Vagina (tissue), 2 donors: ENCODE data around the gene S100A5. TPM values are rescaled to one million over a fixed set of nuclear protein-coding genes. Genes with fewer than 3 reads are reported as not detected.

Source experiments
- DNase-seq, 2 donors: peaks; one replicate each; pipeline ENCODE4 v3.0.0-alpha.2; 2017; ENCODE audit errors: extremely low spot score in 2 of 2
- H3K27ac ChIP-seq: fragments of 200-600 bp; sonication (generic); one replicate; pipeline ENCODE4 v1.5.1; 2019
- H3K27me3 ChIP-seq: fragments of 200-600 bp; sonication (generic); one replicate; pipeline ENCODE4 v1.5.1; 2019
- H3K36me3 ChIP-seq, 2 donors: fragments of 200-600 bp; sonication (generic); one replicate each; pipeline ENCODE4 v1.5.1; 2017 to 2019
- H3K4me1 ChIP-seq: fragments of 200-600 bp; sonication (generic); one replicate; pipeline ENCODE4 v1.5.1; 2019
- H3K4me3 ChIP-seq, 2 donors: fragments of 200-600 bp; sonication (generic); 1 replicate in 1 of 2; 2 replicates in 1 of 2; pipeline ENCODE4 v1.5.1; 2016 to 2019
- H3K9me3 ChIP-seq: fragments of 200-600 bp; sonication (generic); one replicate; pipeline ENCODE4 v1.5.1; 2019
- CTCF ChIP-seq, 3 experiments: fragments of 450-650 bp in 2 of 3; fragments of 200-600 bp in 1 of 3; sonication (generic) in 1 of 3; IDR thresholded peaks; one replicate each; pipeline ENCODE4 v1.5.1; 2017 to 2019; ENCODE audit warnings: antibody characterized with exemption in 3 of 3, mild to moderate bottlenecking in 2 of 3, moderate library complexity in 2 of 3
- POLR2A ChIP-seq, 2 donors: fragments of 450-650 bp; IDR thresholded peaks; one replicate each; pipeline ENCODE4 v1.6.1; 2017; ENCODE audit warnings: antibody characterized with exemption in 2 of 2, mild to moderate bottlenecking in 2 of 2, moderate library complexity in 2 of 2
- POLR2AphosphoS5 ChIP-seq, 2 donors: sonication (generic); formaldehyde crosslinking; IDR thresholded peaks; one replicate each; pipeline ENCODE4 v1.9.0; 2017; ENCODE audit warnings: antibody characterized with exemption in 2 of 2, mild to moderate bottlenecking in 2 of 2, low read depth in 1 of 2; ENCODE audit not compliant: insufficient read depth in 1 of 2
- intact Hi-C: fragments of 100-400 bp; cut with DNase I; formaldehyde crosslinking; loops from one replicate; pipeline ENCODE4 v1.15.1; 2023
- total RNA-seq: library from RNA; depleted of rRNA; stranded (reverse); fragments of >200 nt; gene quantifications from one replicate; pipeline ENCODE4 v1.2.3, GENCODE V29; 2016

S100A5 gene
- total RNA-seq, 1 donor from 2014 or later, result not detected

- peaks cover 34% of the 10 kb centered on the region for H3K4me1 ChIP-seq
Observed at GRCh38 chr1:153567621-153568366, 27.1 kb upstream of the S100A5 start.

GRCh38 chr1:153566414-153567371, 26.0 kb upstream of the S100A5 start:
- intact Hi-C loops, result loop anchor here (5.0 kb wide), 1 partner anchor 54 kb away; no protein-coding TSS in a partner anchor
- peak in 1 of 2 donors; percentile 99 for DNase-seq
- H3K27ac ChIP-seq, result peak overlapping the region; percentile 98
- TF ChIP-seq POLR2AphosphoS5 (IDR thresholded peaks at IDR 0.05; ENCODE audit: insufficient read depth in 1 of 2, low read depth in 1 of 2), result peak; percentile 86 to 92
- TF ChIP-seq CTCF (IDR thresholded peaks at IDR 0.05), result no peak
- peak in 1 of 2 donors; percentile 11 for TF ChIP-seq POLR2A (IDR thresholded peaks at IDR 0.05)
- H3K27me3 ChIP-seq, result no peaks in the 10 kb centered on the region
- H3K9me3 ChIP-seq, result no peaks in the 10 kb centered on the region
- no peaks in the 10 kb centered on the region for H3K36me3 ChIP-seq
- H3K4me1 ChIP-seq, result peaks cover 34% of the 10 kb centered on the region
- peak overlapping the region; percentile 3 to 9 for H3K4me3 ChIP-seq

More at GRCh38 chr1:153567621-153568366, 27.1 kb upstream of the S100A5 start:
- Histone ChIP-seq H3K4me3 (peak overlapping the region; percentile 22 to 28), H3K9me3 (no peaks in the 10 kb centered on the region), H3K36me3 (no peaks in the 10 kb centered on the region), H3K27me3 (no peaks in the 10 kb centered on the region), H3K27ac (peak overlapping the region; percentile 98)
- DNase-seq, result peak in 1 of 2 donors; percentile 89
- TF ChIP-seq POLR2AphosphoS5 (IDR thresholded peaks at IDR 0.05; ENCODE audit: insufficient read depth in 1 of 2, low read depth in 1 of 2) (no peak), POLR2A (IDR thresholded peaks at IDR 0.05) (no peak), CTCF (IDR thresholded peaks at IDR 0.05) (no peak)
- intact Hi-C loops, result loop anchor here (1.0 to 5.0 kb wide), 2 partner anchors 34 to 55 kb away; no protein-coding TSS in a partner anchor

- Histone ChIP-seq H3K4me1 (peaks cover 34% of the 10 kb centered on the region), H3K27ac (peak within 1 kb of the TSS; percentile 98), H3K9me3 (no peaks in the 10 kb centered on the region), H3K4me3 (peak within 1 kb of the TSS; percentile 9 to 36), H3K27me3 (no peaks in the 10 kb centered on the region), H3K36me3 (no peaks in the 10 kb centered on the region)
- TF ChIP-seq CTCF (IDR thresholded peaks at IDR 0.05) (no peak), POLR2AphosphoS5 (IDR thresholded peaks at IDR 0.05; ENCODE audit: insufficient read depth in 1 of 2, low read depth in 1 of 2) (peak; percentile 29 to 77), POLR2A (IDR thresholded peaks at IDR 0.05) (no peak)
- DNase-seq, result peak in 1 of 2 donors; percentile 92
- intact Hi-C loops, result loop anchor here (5.0 kb wide), 1 partner anchor 53 kb away; no protein-coding TSS in a partner anchor
Observed at GRCh38 chr1:153565529-153566374, 25.0 kb upstream of the S100A5 start, which contains the start of gene S100A2. S100A2 (minus strand) TSS chr1:153565844; CDS start chr1:153563877, 1,967 bp downstream.

GRCh38 chr1:153563991-153564390, 23.3 kb upstream of the S100A5 start:
- intact Hi-C loops, result loop anchor here (2.0 kb wide), 1 partner anchor 15 kb away; the partner anchor contains the start of gene S100A3
- no peaks in the 10 kb centered on the region for H3K27me3 ChIP-seq
- H3K9me3 ChIP-seq, result no peaks in the 10 kb centered on the region
- H3K4me1 ChIP-seq, result peaks cover 34% of the 10 kb centered on the region
- no peak for TF ChIP-seq CTCF (IDR thresholded peaks at IDR 0.05)
- TF ChIP-seq POLR2A (IDR thresholded peaks at IDR 0.05), result no peak
- TF ChIP-seq POLR2AphosphoS5 (IDR thresholded peaks at IDR 0.05; ENCODE audit: insufficient read depth in 1 of 2, low read depth in 1 of 2), result no peak
- peak overlapping the region; percentile 98 for H3K27ac ChIP-seq
- peak overlapping the region; percentile 9 to 36 for H3K4me3 ChIP-seq
- no peak for DNase-seq
- no peaks in the 10 kb centered on the region for H3K36me3 ChIP-seq
